Right ventricle myocardium superior (tissue), 1 donor: ENCODE results near the gene FES. TPM values are rescaled to one million over a fixed set of nuclear protein-coding genes. Genes with fewer than 3 reads are reported as not detected.
"Not testable (repeated sequence)": the region's sequence is repeated elsewhere in the genome, so short reads cannot be mapped to it uniquely, and the experiment has no call there.

Source experiments
- ATAC-seq: fragments of 200-7000 bp; cut with Tn5 transposase; one replicate; pipeline ENCODE4 v1.9.1; 2020; ENCODE audit warnings: mild to moderate bottlenecking; ENCODE audit not compliant: poor library complexity
- DNase-seq: peaks from one replicate; pipeline ENCODE4 v3.0.0-alpha.2; 2020
- intact Hi-C: fragments of 100-400 bp; cut with DNase I; formaldehyde crosslinking; loops from one replicate; pipeline ENCODE4 v1.11.2; 2022
- total RNA-seq: library from RNA; stranded (reverse); fragmentation: NEBNext Ultra II Directional; extraction: Animal tissue kit (Norgen Biotek cat#: 25700); gene quantifications from one replicate; pipeline ENCODE4 v1.2.1, GENCODE V29; 2021
- donor health status: DM: no; HTN: yes; CAD: no; lungs with severe emphysema.

Gene FES
- total RNA-seq, 1 donor from 2014 or later = 17.1 TPM

- intact Hi-C loops = loop anchor here (2.0 kb wide), 1 partner anchor 236 kb away; no protein-coding TSS in a partner anchor
- DNase-seq (no peak), ATAC-seq (peak; percentile 3)
Observed at GRCh38 chr15:90884719-90885431, 571 bp downstream of the FES start.

GRCh38 chr15:90885432-90886290 lies 1.4 kb downstream of the FES start:
- intact Hi-C loops = loop anchor here (2.0 kb wide), 1 partner anchor 237 kb away; no protein-coding TSS in a partner anchor
- peak; percentile 71 for ATAC-seq
- peak; percentile 88 for DNase-seq

DNA sequence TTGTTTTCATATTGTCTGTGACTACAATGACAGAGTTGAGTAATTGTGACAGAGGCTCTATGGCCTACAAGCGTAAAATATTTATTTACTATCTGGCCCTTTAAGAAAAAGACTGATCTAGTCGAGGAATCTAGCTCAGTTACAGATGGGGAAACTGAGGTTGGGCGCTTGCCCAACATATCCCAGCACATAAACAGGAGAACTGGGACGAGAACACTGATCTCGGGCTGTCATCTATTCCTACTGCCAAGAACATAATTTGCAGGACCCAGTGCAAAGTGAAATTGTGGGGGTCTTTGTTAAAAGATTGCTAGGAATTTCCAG lies 1.9 kb downstream of the FES start:
- DNase-seq = no peak
- intact Hi-C loops = no loop called here
- ATAC-seq = no peak

GRCh38 chr15:90887037-90887481 lies 2.8 kb downstream of the FES start:
- intact Hi-C loops = no loop called here
- no peak for DNase-seq
- ATAC-seq = no peak

- ATAC-seq (no peak), DNase-seq (no peak)
- intact Hi-C loops = no loop called here
Observed at GRCh38 chr15:90889313-90889730, 5.0 kb downstream of the FES start.

DNA sequence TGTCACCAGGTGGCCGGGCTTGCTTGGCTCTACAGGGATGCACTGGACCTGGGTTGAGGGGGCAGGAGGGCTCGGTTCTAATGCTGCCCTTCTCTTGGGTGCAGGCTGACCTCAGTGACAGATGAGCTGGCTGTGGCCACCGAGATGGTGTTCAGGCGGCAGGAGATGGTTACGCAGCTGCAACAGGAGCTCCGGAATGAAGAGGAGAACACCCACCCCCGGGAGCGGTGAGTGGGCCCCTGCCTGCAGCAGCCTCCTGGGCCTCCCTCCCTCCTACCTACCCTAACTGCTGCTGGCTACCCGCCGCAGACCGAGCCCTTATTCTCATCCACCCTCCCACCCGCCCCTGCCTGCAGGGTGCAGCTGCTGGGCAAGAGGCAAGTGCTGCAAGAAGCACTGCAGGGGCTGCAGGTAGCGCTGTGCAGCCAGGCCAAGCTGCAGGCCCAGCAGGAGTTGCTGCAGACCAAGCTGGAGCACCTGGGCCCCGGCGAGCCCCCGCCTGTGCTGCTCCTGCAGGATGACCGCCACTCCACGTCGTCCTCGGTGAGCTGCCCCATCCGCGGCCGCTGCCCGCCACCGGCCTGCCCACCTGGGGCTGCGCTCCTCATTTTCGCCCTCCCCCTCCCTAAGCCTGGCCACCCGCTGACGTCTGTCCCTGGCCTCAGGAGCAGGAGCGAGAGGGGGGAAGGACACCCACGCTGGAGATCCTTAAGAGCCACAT lies 5.6 kb downstream of the FES start:
- ATAC-seq = no peak
- intact Hi-C loops = no loop called here
- no peak for DNase-seq

DNA sequence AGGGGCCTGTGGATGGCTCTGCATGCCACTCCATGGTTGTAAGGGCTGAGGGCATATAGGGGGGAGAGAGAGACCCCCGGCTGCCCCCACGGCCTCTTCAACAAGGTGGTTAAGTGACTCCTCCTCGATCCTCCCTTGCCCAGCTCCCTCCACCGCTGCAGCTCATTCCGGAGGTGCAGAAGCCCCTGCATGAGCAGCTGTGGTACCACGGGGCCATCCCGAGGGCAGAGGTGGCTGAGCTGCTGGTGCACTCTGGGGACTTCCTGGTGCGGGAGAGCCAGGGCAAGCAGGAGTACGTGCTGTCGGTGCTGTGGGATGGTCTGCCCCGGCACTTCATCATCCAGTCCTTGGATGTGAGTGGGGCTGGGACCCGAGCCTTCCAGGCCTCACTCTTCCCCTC lies 6.5 kb downstream of the FES start:
- no peak for DNase-seq
- intact Hi-C loops = no loop called here
- no peak for ATAC-seq

GRCh38 chr15:90891346-90891949 lies 7.1 kb downstream of the FES start:
- intact Hi-C loops = no loop called here
- DNase-seq = no peak
- ATAC-seq = no peak

DNA sequence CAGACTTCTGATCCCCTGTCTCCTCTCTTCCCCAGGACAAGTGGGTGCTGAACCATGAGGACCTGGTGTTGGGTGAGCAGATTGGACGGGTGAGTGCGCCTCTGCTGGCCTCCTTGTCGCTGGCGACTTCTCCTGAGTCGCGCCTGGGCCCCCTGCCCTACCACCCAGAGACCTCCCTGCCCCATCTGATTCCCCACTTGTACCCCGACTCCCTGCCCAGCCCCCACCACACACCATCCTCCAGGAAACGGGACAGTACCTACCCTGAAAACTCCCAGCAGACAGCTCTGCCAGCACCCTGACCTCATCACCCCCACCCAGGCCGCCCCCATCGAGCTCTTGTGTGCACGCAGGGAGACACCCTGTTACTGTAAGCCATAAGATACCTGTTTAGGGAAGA lies 7.7 kb downstream of the FES start:
- intact Hi-C loops = no loop called here
- ATAC-seq = no peak
- no peak for DNase-seq

GRCh38 chr15:90892498-90893174 lies 8.3 kb downstream of the FES start:
- ATAC-seq (no peak), DNase-seq (no peak)
- intact Hi-C loops = no loop called here

DNA sequence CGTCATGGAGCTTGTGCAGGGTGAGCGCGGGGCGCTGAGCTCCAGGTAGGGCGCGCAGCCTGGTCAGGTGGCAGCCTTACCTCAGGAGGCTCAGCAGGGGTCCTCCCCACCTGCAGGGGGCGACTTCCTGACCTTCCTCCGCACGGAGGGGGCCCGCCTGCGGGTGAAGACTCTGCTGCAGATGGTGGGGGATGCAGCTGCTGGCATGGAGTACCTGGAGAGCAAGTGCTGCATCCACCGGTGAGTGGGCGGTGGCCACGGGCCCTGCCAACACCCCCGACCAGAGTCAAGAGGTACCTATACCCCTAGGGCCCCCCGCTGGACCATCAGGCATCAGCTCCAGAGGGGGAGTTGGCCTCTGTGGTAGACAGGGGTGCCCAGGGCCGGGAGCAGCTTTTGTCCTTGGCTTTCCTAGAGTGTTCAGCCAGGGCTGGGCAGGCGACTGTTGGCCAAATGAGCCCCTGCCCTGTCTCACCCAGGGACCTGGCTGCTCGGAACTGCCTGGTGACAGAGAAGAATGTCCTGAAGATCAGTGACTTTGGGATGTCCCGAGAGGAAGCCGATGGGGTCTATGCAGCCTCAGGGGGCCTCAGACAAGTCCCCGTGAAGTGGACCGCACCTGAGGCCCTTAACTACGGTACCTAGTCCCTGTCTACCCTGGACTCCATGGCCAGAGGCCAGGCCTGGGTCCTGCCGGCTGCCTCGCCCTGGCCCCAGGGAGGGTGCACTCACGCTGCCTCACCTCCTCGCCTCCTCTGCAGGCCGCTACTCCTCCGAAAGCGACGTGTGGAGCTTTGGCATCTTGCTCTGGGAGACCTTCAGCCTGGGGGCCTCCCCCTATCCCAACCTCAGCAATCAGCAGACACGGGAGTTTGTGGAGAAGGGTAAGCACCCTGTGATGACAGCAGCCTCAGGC lies 9.1 kb downstream of the FES start:
- intact Hi-C loops = no loop called here
- no peak for ATAC-seq
- DNase-seq = no peak

DNA sequence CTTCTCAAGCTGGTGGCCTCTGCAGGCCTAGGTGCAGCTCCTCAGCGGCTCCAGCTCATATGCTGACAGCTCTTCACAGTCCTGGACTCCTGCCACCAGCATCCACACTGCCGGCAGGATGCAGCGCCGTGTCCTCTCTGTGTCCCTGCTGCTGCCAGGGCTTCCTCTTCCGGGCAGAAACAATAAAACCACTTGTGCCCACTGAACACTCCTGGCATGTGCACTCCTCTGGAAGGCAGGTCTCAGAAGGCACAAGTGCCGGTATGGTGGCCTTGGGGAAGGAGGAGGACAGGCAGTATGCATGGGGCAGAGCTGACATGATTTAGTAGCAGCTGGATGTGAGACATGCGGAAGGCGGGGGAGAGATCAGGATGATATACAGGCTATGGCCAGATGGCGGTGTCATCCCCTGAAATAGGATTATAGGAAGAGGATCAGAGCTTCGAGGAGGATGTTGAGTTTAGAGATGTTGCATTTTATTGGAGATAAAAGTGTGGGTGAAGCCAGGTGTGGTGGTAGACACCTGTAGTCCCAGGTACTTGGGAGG lies 11.3 kb downstream of the FES start:
- DNase-seq (no peak), ATAC-seq (no peak)
- intact Hi-C loops = no loop called here

- intact Hi-C loops, DNase-seq, ATAC-seq: not testable (repeated sequence)
Observed at GRCh38 chr15:90897131-90897655, 12.9 kb downstream of the FES start.

- intact Hi-C loops = loop anchor here (2.0 kb wide), 1 partner anchor 31 kb away; the partner anchor contains the start of gene HDDC3
- ATAC-seq = no peak
- no peak for DNase-seq
Observed at GRCh38 chr15:90901175-90902039, 17.1 kb downstream of the FES start.

- DNase-seq (peak; percentile 87), ATAC-seq (peak; percentile 90)
- intact Hi-C loops = loop anchor here (2.0 kb wide), 1 partner anchor 31 kb away; the partner anchor contains the start of gene HDDC3
Observed at GRCh38 chr15:90902040-90902839, 17.9 kb downstream of the FES start.
